KMS-11 (cell line): ENCODE data around the gene CACNA1E.

Experiments
- H2AFZ ChIP-seq: fragments of 200-600 bp; sonication (generic); 2 replicates; pipeline ENCODE4 v1.6.1; 2016; ENCODE audit warnings: antibody characterized with exemption, mixed run types, low read depth
- H3K27ac ChIP-seq: fragments of 200-600 bp; sonication (generic); 2 replicates; pipeline ENCODE4 v1.6.1; 2016; ENCODE audit warnings: mild to moderate bottlenecking, mixed run types
- H3K27me3 ChIP-seq: fragments of 200-600 bp; sonication (generic); 2 replicates; pipeline ENCODE4 v1.6.1; 2017; ENCODE audit warnings: mild to moderate bottlenecking, low read depth, mixed run types, moderate library complexity; ENCODE audit not compliant: insufficient read depth
- H3K36me3 ChIP-seq: fragments of 200-600 bp; sonication (generic); 2 replicates; pipeline ENCODE4 v1.6.1; 2017; ENCODE audit warnings: mild to moderate bottlenecking, mixed run types; ENCODE audit not compliant: insufficient read depth
- H3K4me1 ChIP-seq: fragments of 200-600 bp; sonication (generic); 2 replicates; pipeline ENCODE4 v1.6.1; 2016; ENCODE audit warnings: mild to moderate bottlenecking, low read depth, mixed run types; ENCODE audit not compliant: poor library complexity, severe bottlenecking
- H3K4me2 ChIP-seq: fragments of 200-600 bp; sonication (generic); 2 replicates; pipeline ENCODE4 v1.7.0; 2016; ENCODE audit warnings: mild to moderate bottlenecking, mixed run types
- H3K4me3 ChIP-seq: fragments of 200-600 bp; sonication (generic); IDR thresholded peaks from 2 replicates; pipeline ENCODE4 v1.6.1; 2017; ENCODE audit warnings: low read depth, low read length, mixed read lengths; ENCODE audit not compliant: insufficient read depth
- H3K79me2 ChIP-seq: fragments of 200-600 bp; sonication (generic); 2 replicates; pipeline ENCODE4 v1.6.1; 2016; ENCODE audit warnings: low read depth, mixed run types; ENCODE audit not compliant: insufficient read depth
- H3K9ac ChIP-seq: fragments of 200-600 bp; sonication (generic); 2 replicates; pipeline ENCODE4 v1.6.1; 2016; ENCODE audit warnings: mild to moderate bottlenecking, mixed run types
- H4K20me1 ChIP-seq: fragments of 200-600 bp; sonication (generic); 2 replicates; pipeline ENCODE4 v1.6.1; 2016; ENCODE audit warnings: mild to moderate bottlenecking, mixed run types; ENCODE audit not compliant: insufficient read depth
- TF ChIP-seq, protein P1 (sequence below): fragments of 200-600 bp; sonication (generic); conservative IDR thresholded peaks from 2 replicates; pipeline ENCODE4 v1.6.1; 2017; ENCODE audit warnings: low read depth, mild to moderate bottlenecking, antibody characterized with exemption, low read length, moderate library complexity, mixed read lengths

The CACNA1E gene

GRCh38 chr1:181442181-181442525 lies 41.2 kb upstream of the CACNA1E start:
- Histone ChIP-seq H3K79me2 (no peaks in the 10 kb centered on the region), H3K9ac (no peak overlapping the region), H2AFZ (no peak overlapping the region), H3K4me3 (no peak overlapping the region), H3K27ac (no peak overlapping the region), H3K4me2 (no peak overlapping the region), H3K36me3 (no peaks in the 10 kb centered on the region), H3K4me1 (no peaks in the 10 kb centered on the region), H3K27me3 (no peaks in the 10 kb centered on the region), H4K20me1 (no peaks in the 10 kb centered on the region)
- TF ChIP-seq, protein P1, sequence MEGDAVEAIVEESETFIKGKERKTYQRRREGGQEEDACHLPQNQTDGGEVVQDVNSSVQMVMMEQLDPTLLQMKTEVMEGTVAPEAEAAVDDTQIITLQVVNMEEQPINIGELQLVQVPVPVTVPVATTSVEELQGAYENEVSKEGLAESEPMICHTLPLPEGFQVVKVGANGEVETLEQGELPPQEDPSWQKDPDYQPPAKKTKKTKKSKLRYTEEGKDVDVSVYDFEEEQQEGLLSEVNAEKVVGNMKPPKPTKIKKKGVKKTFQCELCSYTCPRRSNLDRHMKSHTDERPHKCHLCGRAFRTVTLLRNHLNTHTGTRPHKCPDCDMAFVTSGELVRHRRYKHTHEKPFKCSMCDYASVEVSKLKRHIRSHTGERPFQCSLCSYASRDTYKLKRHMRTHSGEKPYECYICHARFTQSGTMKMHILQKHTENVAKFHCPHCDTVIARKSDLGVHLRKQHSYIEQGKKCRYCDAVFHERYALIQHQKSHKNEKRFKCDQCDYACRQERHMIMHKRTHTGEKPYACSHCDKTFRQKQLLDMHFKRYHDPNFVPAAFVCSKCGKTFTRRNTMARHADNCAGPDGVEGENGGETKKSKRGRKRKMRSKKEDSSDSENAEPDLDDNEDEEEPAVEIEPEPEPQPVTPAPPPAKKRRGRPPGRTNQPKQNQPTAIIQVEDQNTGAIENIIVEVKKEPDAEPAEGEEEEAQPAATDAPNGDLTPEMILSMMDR, result no peak

- Histone ChIP-seq H3K27ac (no peak overlapping the region), H2AFZ (no peak overlapping the region), H3K36me3 (no peaks in the 10 kb centered on the region), H3K4me1 (no peaks in the 10 kb centered on the region), H3K4me2 (no peak overlapping the region), H3K27me3 (no peaks in the 10 kb centered on the region), H3K4me3 (no peak overlapping the region), H3K79me2 (no peaks in the 10 kb centered on the region), H4K20me1 (no peaks in the 10 kb centered on the region), H3K9ac (no peak overlapping the region)
- TF ChIP-seq, protein P1, result no peak
These were observed 40.0 kb upstream of the CACNA1E start for GRCh38 chr1:181443231-181443853.

DNA sequence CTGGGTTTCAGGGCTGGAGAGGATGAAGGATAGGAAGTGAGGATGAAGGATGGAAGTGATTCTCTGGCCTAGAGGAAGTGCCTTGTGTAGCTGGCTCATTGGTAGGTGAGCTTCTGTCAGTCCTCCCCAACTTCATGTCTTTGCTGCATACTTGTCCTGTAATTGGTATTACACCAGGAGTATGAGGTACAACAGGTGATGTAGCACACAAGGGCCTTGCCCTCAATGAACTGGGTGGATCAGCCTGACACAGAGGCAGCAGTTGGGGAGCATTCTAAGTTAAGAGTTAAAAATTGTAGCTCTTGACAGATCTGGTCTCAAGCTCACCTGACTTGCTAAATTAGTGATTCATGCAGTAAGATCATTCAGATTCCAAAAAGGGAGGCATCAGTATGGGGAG lies 37.9 kb upstream of the CACNA1E start:
- Histone ChIP-seq H2AFZ (no peak overlapping the region), H3K27ac (no peak overlapping the region), H4K20me1 (no peaks in the 10 kb centered on the region), H3K27me3 (no peaks in the 10 kb centered on the region), H3K4me1 (no peaks in the 10 kb centered on the region), H3K36me3 (no peaks in the 10 kb centered on the region), H3K79me2 (no peaks in the 10 kb centered on the region), H3K9ac (no peak overlapping the region), H3K4me2 (no peak overlapping the region), H3K4me3 (no peak overlapping the region)
- TF ChIP-seq, protein P1, result no peak

GRCh38 chr1:181448461-181448860 lies 34.9 kb upstream of the CACNA1E start:
- Histone ChIP-seq H3K27me3 (no peaks in the 10 kb centered on the region), H3K9ac (no peak overlapping the region), H3K27ac (no peak overlapping the region), H3K36me3 (no peaks in the 10 kb centered on the region), H3K4me1 (no peaks in the 10 kb centered on the region), H3K4me3 (no peak overlapping the region), H4K20me1 (no peaks in the 10 kb centered on the region), H3K4me2 (no peak overlapping the region), H3K79me2 (no peaks in the 10 kb centered on the region), H2AFZ (no peak overlapping the region)
- TF ChIP-seq, protein P1, result no peak
